Fibroblast of lung (primary cell): ENCODE measurements around the gene AP2A2. TPM values are rescaled to one million over a fixed set of nuclear protein-coding genes. Genes with fewer than 3 reads are reported as not detected.

ENCODE experiments used
- DNase-seq, 2 donors: peaks; one replicate each; pipeline versions ENCODE4 v3.0.0 to v3.0.0-alpha.2; 2010; ENCODE audit warnings: low read depth in 2 of 2
- H2AFZ ChIP-seq: 2 replicates; pipeline ENCODE4 v1.5.1; 2012; ENCODE audit warnings: low read length, control low read depth, inconsistent platforms
- H3K27ac ChIP-seq: 2 replicates; pipeline ENCODE4 v1.5.1; 2011; ENCODE audit warnings: low read length, control low read depth; ENCODE audit not compliant: insufficient read depth
- H3K27me3 ChIP-seq: 2 replicates; pipeline ENCODE4 v1.5.1; 2011; ENCODE audit warnings: mild to moderate bottlenecking, low read length; ENCODE audit not compliant: control insufficient read depth, insufficient read depth
- H3K36me3 ChIP-seq: 2 replicates; pipeline ENCODE4 v1.5.1; 2011; ENCODE audit warnings: low read length; ENCODE audit not compliant: control insufficient read depth, insufficient read depth
- H3K4me1 ChIP-seq: 2 replicates; pipeline ENCODE4 v1.5.1; 2011; ENCODE audit warnings: low read length; ENCODE audit not compliant: control insufficient read depth, insufficient read depth; ENCODE audit errors: extremely low read depth
- H3K4me2 ChIP-seq: 2 replicates; pipeline ENCODE4 v1.5.1; 2011; ENCODE audit warnings: low read length, control low read depth; ENCODE audit not compliant: insufficient read depth; ENCODE audit errors: extremely low read depth
- H3K4me3 ChIP-seq, 4 experiments: fragments of 200-600 bp in 1 of 4; sonication (generic) in 1 of 4; replicated peaks in 1 of 4; 2 replicates each; pipeline ENCODE4 v1.5.1; 2011 to 2016; ENCODE audit warnings: low read length in 4 of 4, low read depth in 3 of 4, mild to moderate bottlenecking in 3 of 4, control low read depth in 2 of 4, inconsistent platforms in 1 of 4, mixed read lengths in 1 of 4; ENCODE audit not compliant: insufficient read depth in 1 of 4; ENCODE audit errors: control extremely low read depth in 1 of 4
- H3K79me2 ChIP-seq: 2 replicates; pipeline ENCODE4 v1.5.1; 2012; ENCODE audit warnings: mild to moderate bottlenecking, low read length, inconsistent platforms; ENCODE audit not compliant: control insufficient read depth, insufficient read depth
- H3K9ac ChIP-seq: 2 replicates; pipeline ENCODE4 v1.5.1; 2011; ENCODE audit warnings: mild to moderate bottlenecking, low read length, control low read depth; ENCODE audit not compliant: insufficient read depth
- H3K9me3 ChIP-seq: 2 replicates; pipeline ENCODE4 v1.5.1; 2012; ENCODE audit warnings: low read depth, low read length; ENCODE audit not compliant: control insufficient read depth, insufficient read depth
- H4K20me1 ChIP-seq: 2 replicates; pipeline ENCODE4 v1.5.1; 2011; ENCODE audit warnings: low read length; ENCODE audit not compliant: control insufficient read depth, insufficient read depth; ENCODE audit errors: extremely low read depth
- EZH2 ChIP-seq: IDR thresholded peaks from 2 replicates; pipeline ENCODE4 v1.5.1; 2012; ENCODE audit warnings: low read length, control low read depth, mild to moderate bottlenecking; ENCODE audit errors: missing control alignments
- polyA plus RNA-seq, 2 donors: library from polyadenylated mRNA; depleted of rRNA in 1 of 2; stranded (reverse) in 1 of 2; unstranded in 1 of 2; fragments of >200 nt; gene quantifications; 2 replicates each; pipeline ENCODE4 v1.2.1, GENCODE V29; 2011 to 2012; ENCODE audit warnings: missing spikeins in 1 of 2
- total RNA-seq: library from RNA; depleted of rRNA; stranded (reverse); fragments of >200 nt; gene quantifications from 2 replicates; pipeline ENCODE4 v1.2.1, GENCODE V29; 2014
- TF ChIP-seq, protein P1 (sequence below), 2 donors: IDR thresholded peaks in 1 of 2; conservative IDR thresholded peaks in 1 of 2; 1 replicate in 1 of 2; 2 replicates in 1 of 2; pipeline ENCODE4 v1.5.1; 2011 to 2012; ENCODE audit warnings: low read length in 2 of 2, control low read depth in 1 of 2, inconsistent platforms in 1 of 2, low read depth in 1 of 2, mild to moderate bottlenecking in 1 of 2

The AP2A2 gene
- total and polyA plus RNA-seq, 2 donors (not counting 1 experiment from before 2014, with no cell fraction given), result 21.6 to 46.1 TPM

DNA sequence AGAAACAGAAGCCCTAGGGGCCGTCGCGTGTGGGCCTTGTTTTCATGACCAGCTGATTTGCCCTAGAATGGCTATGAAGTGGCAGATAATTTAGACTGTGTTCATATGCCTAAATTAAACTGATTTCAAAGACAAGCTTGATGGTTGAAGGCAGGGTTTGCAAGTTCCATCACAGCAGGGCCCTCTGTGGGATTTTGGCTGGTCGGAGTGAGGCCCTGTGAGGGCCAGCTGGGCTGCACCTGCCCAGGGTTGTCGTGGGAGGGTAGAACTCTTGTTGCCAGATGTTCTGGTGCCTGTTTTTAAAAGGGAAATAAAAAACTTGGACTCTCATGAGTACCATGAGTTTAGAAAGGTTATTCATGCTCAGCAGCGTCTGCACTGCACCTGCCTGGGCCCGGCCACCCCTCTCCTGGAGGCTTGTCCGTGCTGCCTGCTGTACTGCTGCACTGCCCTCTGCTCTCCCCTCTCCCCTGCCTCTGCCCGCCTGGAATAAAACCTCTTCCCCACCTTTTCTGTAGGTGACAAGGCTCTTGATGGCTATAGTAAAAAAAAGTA, 44.1 kb downstream of the AP2A2 start:
- Histone ChIP-seq H3K9ac (no peak overlapping the region), H3K27ac (no peak overlapping the region), H3K27me3 (no peaks in the 10 kb centered on the region), H2AFZ (no peak overlapping the region), H3K4me3 (no peak overlapping the region), H4K20me1 (no peaks in the 10 kb centered on the region), H3K79me2 (no peaks in the 10 kb centered on the region), H3K36me3 (peaks cover 19% of the 10 kb centered on the region), H3K4me1 (no peaks in the 10 kb centered on the region), H3K4me2 (no peak overlapping the region), H3K9me3 (no peaks in the 10 kb centered on the region)
- TF ChIP-seq, protein P1, sequence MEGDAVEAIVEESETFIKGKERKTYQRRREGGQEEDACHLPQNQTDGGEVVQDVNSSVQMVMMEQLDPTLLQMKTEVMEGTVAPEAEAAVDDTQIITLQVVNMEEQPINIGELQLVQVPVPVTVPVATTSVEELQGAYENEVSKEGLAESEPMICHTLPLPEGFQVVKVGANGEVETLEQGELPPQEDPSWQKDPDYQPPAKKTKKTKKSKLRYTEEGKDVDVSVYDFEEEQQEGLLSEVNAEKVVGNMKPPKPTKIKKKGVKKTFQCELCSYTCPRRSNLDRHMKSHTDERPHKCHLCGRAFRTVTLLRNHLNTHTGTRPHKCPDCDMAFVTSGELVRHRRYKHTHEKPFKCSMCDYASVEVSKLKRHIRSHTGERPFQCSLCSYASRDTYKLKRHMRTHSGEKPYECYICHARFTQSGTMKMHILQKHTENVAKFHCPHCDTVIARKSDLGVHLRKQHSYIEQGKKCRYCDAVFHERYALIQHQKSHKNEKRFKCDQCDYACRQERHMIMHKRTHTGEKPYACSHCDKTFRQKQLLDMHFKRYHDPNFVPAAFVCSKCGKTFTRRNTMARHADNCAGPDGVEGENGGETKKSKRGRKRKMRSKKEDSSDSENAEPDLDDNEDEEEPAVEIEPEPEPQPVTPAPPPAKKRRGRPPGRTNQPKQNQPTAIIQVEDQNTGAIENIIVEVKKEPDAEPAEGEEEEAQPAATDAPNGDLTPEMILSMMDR (conservative IDR thresholded peaks at IDR 0.05 in 1 of 2, IDR thresholded peaks at IDR 0.05 in 1 of 2; ENCODE audit: low read depth in 1 of 2, low read length in 2 of 2), result no peak
- no peak for TF ChIP-seq EZH2
- no peak for DNase-seq

DNA sequence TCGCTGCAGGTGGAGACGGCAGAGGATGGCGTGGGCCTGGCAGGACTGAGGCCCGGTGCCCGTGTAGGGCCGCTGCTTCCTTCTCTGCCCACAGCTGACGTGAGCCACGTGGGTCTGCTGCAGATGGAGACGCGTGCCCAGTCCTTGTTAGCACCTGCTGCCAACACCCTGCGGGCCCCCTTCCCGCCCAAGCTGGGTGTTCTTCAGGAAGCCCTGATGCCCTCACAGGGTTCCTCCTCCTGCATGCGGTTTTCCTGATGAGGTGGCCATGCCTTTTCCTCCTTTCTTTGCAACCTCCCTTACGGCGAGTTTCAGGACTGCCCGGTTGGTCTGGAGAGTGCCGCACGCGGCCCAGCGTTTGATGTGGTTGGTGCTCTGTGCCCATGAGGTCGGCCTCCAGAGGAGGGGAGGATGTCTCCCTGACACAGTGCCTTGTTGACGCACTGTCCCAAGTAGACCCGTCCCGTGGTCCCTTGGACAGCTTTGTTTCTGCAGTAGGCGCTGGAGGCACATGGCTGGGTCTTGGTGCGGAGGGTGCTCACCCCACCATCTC, 44.7 kb downstream of the AP2A2 start:
- Histone ChIP-seq H3K9me3 (no peaks in the 10 kb centered on the region), H3K4me1 (no peaks in the 10 kb centered on the region), H3K4me3 (no peak overlapping the region), H2AFZ (no peak overlapping the region), H3K9ac (no peak overlapping the region), H3K27ac (no peak overlapping the region), H3K27me3 (no peaks in the 10 kb centered on the region), H3K36me3 (peaks cover 21% of the 10 kb centered on the region), H3K4me2 (no peak overlapping the region), H3K79me2 (no peaks in the 10 kb centered on the region), H4K20me1 (no peaks in the 10 kb centered on the region)
- no peak for DNase-seq
- TF ChIP-seq, protein P1 (conservative IDR thresholded peaks at IDR 0.05 in 1 of 2, IDR thresholded peaks at IDR 0.05 in 1 of 2; ENCODE audit: low read depth in 1 of 2, low read length in 2 of 2), result no peak
- no peak for TF ChIP-seq EZH2

DNA sequence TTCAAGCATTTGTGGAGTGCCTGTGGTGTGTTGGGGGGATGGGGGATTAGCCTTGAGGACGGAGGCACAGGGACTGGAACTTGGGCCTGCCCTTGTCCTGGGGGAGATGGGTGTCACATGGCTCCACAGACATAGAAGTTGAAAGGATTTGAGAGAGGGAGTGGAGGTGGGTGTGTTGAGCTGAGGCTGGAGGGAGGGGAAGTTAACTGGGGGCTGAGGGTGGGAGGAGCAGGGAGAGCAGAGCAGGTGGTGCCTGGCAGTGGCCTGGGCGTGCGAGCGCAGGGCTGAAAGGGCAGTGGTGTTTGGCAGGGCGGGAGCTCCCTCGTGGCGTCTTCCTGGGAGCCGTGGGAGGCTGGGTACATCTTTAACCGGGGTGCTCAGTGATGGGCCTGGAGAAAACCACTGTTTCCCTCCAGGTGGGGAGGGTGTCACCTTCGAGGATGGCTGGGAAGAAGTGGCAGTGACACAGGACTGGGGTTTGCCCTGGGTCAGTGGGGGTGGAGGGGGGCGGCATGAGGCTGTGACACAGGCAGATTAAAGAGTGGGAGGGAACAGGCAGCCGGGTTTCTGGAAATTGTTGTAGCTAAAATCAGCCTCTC, 45.5 kb downstream of the AP2A2 start:
- DNase-seq, result no peak
- no peak overlapping the region for H3K4me2 ChIP-seq
- no peak overlapping the region for H3K4me3 ChIP-seq
- no peaks in the 10 kb centered on the region for H3K9me3 ChIP-seq
- H3K27ac ChIP-seq, result no peak overlapping the region
- H3K79me2 ChIP-seq, result no peaks in the 10 kb centered on the region
- H3K36me3 ChIP-seq, result peaks cover 21% of the 10 kb centered on the region
- no peak overlapping the region for H3K9ac ChIP-seq
- no peak overlapping the region for H2AFZ ChIP-seq
- H3K27me3 ChIP-seq, result no peaks in the 10 kb centered on the region
- TF ChIP-seq, protein P1 (conservative IDR thresholded peaks at IDR 0.05 in 1 of 2, IDR thresholded peaks at IDR 0.05 in 1 of 2; ENCODE audit: low read depth in 1 of 2, low read length in 2 of 2), result no peak
- no peak for TF ChIP-seq EZH2
- no peaks in the 10 kb centered on the region for H4K20me1 ChIP-seq
- H3K4me1 ChIP-seq, result no peaks in the 10 kb centered on the region
